GM18951 (cell line): ENCODE measurements around the gene HSBP1L1.

Experiments used
- POLR2A ChIP-seq: IDR thresholded peaks from 4 replicates; pipeline ENCODE4 v1.6.1; 2011; ENCODE audit warnings: mild to moderate bottlenecking; ENCODE audit not compliant: insufficient read length, insufficient read depth; ENCODE audit errors: extremely low read depth
- in situ Hi-C: fragments of 300-500 bp; cut with MboI; formaldehyde crosslinking; loops from one replicate; pipeline ENCODE4 v1.12.0; 2022; ENCODE audit warnings: low sequenced_read_pairs, mixed read lengths, inconsistent platforms; ENCODE audit not compliant: unreplicated experiment

The HSBP1L1 gene

GRCh38 chr18:79964330-79965118, at the start of gene HSBP1L1:
TSS of gene HSBP1L1 (plus strand) at chr18:79964643. CDS start at chr18:79964736, 93 bp downstream.
- in situ Hi-C loops = no loop called here
- TF ChIP-seq POLR2A = peak; percentile 22

- in situ Hi-C loops = no loop called here
- no peak for TF ChIP-seq POLR2A
Measured at GRCh38 chr18:79915161-79916127, 49.0 kb upstream of the HSBP1L1 start.

- in situ Hi-C loops = no loop called here
- no peak for TF ChIP-seq POLR2A
Measured at GRCh38 chr18:79916128-79916494, 48.3 kb upstream of the HSBP1L1 start.

- in situ Hi-C loops = no loop called here
- TF ChIP-seq POLR2A = no peak
Measured at GRCh38 chr18:79916546-79917168, 47.8 kb upstream of the HSBP1L1 start.

GRCh38 chr18:79917169-79917852, 47.1 kb upstream of the HSBP1L1 start:
- TF ChIP-seq POLR2A = no peak
- in situ Hi-C loops = no loop called here

GRCh38 chr18:79917853-79918614, 46.4 kb upstream of the HSBP1L1 start:
- in situ Hi-C loops = no loop called here
- TF ChIP-seq POLR2A = no peak

- TF ChIP-seq POLR2A = no peak
- in situ Hi-C loops = no loop called here
Measured at GRCh38 chr18:79918615-79919011, 45.8 kb upstream of the HSBP1L1 start.

GRCh38 chr18:79919089-79919488, 45.4 kb upstream of the HSBP1L1 start:
- TF ChIP-seq POLR2A = no peak

GRCh38 chr18:79921984-79922965, 42.2 kb upstream of the HSBP1L1 start:
- in situ Hi-C loops = no loop called here
- TF ChIP-seq POLR2A = no peak

More at GRCh38 chr18:79919089-79919488, 45.4 kb upstream of the HSBP1L1 start:
- in situ Hi-C loops = no loop called here

GRCh38 chr18:79922971-79923411, 41.5 kb upstream of the HSBP1L1 start:
- in situ Hi-C loops = no loop called here
- TF ChIP-seq POLR2A = no peak
